C1 segment of cervical spinal cord (tissue), 14 donors: ENCODE data around the gene DNAAF5.
"Not testable (repeated sequence)": the region's sequence is repeated elsewhere in the genome, so short reads cannot be mapped to it uniquely, and the experiment has no call there.

Experiments
- DNase-seq, 14 donors: peaks; one replicate each; lab custom pipeline; 2025; lab: John Stamatoyannopoulos, UW

Gene DNAAF5

DNA sequence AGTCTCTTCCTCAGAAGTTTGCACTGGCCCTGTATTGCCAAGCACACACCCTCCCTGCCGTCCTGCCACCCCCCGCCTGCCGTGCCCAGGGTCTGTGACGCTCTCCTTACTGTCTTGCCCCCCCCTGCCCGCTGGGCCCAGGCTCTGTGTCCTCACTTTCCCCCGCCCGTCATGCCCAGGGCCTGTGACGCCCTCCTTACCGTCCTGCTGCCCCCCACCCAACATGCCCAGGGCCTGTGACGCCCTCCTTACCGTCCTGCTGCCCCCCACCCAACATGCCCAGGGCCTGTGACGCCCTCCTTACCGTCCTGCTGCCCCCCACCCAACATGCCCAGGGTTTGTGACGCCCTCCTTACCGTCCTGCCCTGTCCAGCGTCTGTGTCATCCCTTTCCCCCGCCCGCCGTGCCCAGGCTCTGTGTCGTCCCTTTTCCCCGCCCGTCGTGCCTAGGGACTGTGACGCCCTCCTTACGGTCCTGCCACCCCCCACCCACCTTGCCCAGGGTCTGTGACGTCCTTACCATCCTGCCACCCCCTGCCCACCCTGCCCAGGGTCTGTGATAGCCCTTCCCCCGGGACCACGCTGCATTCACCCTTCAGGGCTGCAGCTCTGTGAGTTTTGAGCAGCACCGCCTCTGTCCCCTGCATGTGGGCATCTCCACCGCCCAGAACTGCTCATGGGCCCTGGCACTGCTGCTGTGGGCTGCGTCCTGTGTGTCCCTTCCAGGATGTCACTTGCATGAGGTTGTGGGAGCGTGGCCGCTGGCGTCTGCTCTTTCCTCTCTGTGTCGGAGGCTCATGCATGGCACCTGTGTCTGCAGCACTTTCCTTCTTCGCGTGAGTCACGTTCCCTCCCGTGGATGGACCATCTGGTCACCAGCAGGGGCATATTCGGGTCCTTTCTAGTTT, 19.9 kb downstream of the DNAAF5 start:
- DNase-seq, result peak in 1 of 14 donors; percentile 72

GRCh38 chr7:747186-747585, 20.7 kb downstream of the DNAAF5 start:
- no peak for DNase-seq

- DNase-seq, result no peak
Observed at GRCh38 chr7:748446-748845, 21.9 kb downstream of the DNAAF5 start.

GRCh38 chr7:749140-749551, 22.6 kb downstream of the DNAAF5 start:
- DNase-seq, result peak in 1 of 14 donors; percentile 50

- DNase-seq, result peak in 1 of 14 donors; percentile 53
Observed at GRCh38 chr7:750111-750905, 23.8 kb downstream of the DNAAF5 start.

- no peak for DNase-seq
Observed at GRCh38 chr7:751826-752225, 25.3 kb downstream of the DNAAF5 start.

DNA sequence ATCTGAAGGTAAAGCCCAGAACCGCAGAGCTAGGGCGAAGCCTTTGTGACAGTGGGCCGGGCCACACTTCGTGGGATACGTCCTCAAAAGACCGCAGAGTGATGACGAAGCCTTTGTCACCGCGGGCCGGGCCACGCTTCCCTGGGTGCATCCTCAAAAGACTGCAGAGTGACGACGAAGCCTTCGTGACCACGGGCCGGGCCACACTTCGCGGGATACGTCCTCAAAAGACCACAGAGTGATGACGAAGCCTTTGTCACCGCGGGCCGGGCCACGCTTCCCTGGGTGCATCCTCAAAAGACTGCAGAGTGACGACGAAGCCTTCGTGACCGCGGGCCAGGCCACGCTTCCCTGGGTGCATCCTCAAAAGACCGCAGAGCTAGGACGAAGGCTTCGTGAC, 25.8 kb downstream of the DNAAF5 start:
- DNase-seq, result not testable (repeated sequence)

GRCh38 chr7:753190-753589, 26.7 kb downstream of the DNAAF5 start:
- no peak for DNase-seq

- no peak for DNase-seq
Observed at GRCh38 chr7:754531-755412, 28.3 kb downstream of the DNAAF5 start.

DNA sequence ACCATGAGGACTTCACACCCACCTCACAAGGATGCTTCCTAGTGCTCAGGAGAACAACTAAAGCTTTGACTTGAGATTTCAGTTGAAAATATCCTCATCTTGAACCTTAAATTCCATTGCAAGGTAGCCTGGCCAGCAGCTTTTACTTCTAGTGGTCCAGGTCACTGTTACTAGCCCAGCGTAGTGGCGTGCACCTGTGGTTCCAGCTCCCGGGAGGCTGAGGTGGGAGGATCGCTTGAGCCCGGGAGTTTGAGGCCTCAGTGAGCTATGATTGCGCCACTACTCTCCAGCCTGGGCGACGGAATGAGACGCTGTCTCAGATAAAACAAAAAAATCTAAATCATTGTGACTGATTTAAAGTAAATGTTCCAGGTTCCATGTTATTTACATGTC, 28.9 kb downstream of the DNAAF5 start:
- DNase-seq, result no peak

DNA sequence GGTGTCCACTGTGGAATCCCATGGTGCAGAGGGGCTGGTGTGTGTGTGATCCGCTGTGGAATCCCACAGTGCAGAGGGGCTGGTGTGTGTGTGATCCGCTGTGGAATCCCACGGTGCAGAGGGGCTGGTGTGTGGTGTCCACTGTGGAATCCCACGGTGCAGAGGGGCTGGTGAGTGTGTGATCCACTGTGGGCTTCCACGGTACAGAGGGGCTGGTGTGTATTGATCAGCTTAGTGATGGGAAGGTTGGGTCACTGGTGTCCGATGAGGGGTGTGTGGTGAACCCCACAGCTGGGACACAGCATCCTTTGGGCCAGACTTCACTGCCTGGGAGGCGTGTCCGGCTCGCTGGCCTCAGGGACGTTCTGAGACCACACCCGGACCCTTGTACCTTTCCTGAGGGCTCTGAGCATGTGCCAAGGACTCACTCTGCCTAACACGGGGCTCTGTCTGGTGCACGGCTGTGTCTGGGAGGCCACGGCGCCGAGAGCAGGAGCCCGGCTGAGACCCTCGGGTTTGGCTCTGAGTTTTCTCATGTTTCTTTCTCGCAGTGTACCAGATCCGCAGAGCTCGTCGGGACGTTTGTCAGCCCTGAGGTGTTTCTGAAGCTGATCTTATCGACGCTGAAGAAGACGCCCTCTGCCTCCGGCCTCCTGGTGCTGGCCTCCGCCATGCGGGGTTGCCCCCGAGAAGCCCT, 29.9 kb downstream of the DNAAF5 start:
- DNase-seq, result no peak

GRCh38 chr7:756928-757560, 30.5 kb downstream of the DNAAF5 start:
- no peak for DNase-seq

GRCh38 chr7:757741-758163, 31.3 kb downstream of the DNAAF5 start:
- no peak for DNase-seq

DNA sequence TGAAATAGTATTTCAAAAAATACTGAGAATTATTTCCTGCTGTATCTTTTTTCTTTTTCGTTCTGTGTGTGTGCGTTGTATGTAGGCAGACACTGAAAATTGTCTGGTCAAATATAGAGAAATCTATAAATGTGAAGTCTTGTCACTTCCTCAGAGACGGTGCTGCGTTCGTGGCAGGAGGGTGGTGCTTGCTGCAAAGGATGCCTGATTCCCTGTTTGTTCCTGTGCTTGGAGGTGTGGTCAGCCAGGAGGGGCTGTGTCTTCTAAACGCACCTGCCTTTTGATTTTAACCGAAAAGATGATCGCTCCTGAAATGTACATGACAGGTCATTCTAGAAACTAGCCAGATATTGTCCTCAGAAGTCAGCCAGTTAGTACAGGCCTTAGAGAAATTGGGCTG, 33.1 kb downstream of the DNAAF5 start:
- no peak for DNase-seq

DNA sequence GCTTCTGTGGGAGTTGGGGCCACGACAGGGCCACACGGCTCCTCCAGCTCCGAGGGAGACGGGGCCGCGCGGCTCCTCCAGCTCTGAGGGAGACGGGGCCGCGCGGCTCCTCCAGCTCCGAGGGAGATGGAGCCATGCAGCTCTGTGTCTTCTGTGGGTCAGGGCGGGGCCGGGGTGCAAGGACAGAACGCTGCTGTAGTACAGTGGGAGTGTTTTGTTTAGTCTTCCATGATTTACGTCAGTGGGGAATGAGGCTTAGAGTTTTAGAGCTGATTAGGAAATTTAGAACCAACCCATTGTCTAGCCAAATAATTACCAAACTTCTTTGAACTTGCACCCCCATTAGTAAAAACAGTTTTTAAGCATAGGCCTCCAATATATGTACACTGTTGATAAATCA, 33.5 kb downstream of the DNAAF5 start:
- no peak for DNase-seq

- no peak for DNase-seq
Observed at GRCh38 chr7:761101-761500, 34.6 kb downstream of the DNAAF5 start.

GRCh38 chr7:761631-762030, 35.1 kb downstream of the DNAAF5 start:
- no peak for DNase-seq

GRCh38 chr7:762885-763284, 36.4 kb downstream of the DNAAF5 start:
- no peak for DNase-seq

DNA sequence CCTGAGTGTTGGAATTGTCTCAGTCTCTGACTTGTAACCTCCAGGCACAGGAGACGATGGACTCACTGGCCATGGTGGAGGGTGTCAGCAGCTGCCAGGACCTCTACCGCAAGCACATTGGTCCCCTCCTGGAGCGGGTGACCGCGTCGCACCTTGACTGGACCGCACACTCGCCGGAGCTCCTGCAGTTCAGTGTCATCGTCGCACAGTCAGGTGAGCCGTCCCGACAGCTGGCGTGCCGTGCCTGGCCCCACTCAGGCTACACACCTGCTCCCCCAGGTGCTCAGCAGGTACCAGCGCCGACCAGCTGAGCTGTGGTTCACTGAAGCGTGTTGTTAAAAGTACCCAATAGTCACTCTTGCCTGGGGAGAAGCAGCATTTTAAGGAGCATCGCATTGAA, 37.3 kb downstream of the DNAAF5 start:
- no peak for DNase-seq

DNA sequence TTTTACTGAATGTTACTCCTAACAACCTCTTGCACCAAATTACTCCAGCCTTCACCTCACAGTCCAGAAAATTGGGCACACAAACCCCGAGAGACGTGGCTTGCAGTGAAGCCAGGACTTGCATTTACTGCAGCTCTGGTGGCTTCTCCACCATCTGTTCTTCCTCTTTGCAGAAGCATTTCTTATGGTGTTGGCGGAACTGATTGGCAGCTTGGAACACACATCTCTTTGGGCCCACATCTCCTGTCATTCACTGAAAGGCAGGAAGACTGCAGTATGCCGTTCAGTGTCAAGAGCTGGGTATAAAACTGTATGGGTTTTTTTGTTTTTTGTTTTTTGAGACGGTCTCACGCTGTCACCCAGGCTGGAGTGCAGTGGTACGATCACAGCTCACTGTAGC, 38.9 kb downstream of the DNAAF5 start:
- DNase-seq, result no peak

- DNase-seq, result peak in 2 of 14 donors; percentile 7 to 96
Observed at GRCh38 chr7:767580-767940, 41.1 kb downstream of the DNAAF5 start.
